HG03457 (cell line): Measurements from ENCODE around the gene MEAF6.

Experiments
- ATAC-seq: cut with Tn5 transposase; IDR thresholded peaks from one replicate; pipeline ENCODE4 v1.9.1; 2021; ENCODE audit warnings: moderate number of reproducible peaks; ENCODE audit not compliant: unreplicated experiment

MEAF6 gene

DNA sequence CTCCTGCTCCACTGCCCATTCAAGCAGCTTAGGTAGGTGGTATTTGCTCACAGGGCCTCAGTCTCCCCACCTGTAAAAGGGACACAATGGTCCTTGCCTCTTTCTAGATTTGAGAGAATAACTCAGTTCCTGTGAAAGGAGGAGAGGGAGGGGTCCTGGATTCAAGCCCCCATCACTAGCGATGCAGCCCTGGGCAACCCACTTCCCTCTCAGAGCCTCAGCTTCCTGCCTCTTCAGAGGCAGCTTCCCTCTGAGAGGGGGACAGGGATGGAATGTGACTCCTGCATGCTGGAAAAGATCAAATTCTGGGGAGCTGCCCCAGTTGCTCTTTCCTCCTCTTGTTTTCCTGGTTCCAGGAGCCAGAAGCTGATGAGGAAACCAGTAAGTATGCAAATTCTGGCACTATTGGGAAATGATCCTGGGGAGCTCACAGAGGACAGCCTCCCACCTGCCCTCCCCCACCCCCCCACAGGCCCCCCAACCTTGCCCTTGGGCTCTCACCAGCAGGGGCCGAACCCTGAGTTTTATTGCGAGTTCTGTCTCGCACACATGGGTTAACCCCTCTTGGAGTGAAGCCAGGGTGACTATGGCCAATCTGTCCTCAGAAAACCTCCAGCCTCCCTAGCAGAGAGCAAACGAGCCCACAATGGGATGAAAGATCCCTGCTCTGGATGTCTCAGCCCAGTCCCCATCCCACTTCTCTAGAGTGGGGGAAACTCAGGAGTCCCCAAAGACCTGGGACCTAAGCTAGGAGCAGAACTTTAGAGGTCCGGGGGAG lies 28.5 kb downstream of the MEAF6 start:
- no peak for ATAC-seq

- no peak for ATAC-seq
Observed at GRCh38 chr1:37484325-37485051, 30.1 kb downstream of the MEAF6 start.

GRCh38 chr1:37483785-37484184 lies 30.8 kb downstream of the MEAF6 start:
- ATAC-seq: no peak

DNA sequence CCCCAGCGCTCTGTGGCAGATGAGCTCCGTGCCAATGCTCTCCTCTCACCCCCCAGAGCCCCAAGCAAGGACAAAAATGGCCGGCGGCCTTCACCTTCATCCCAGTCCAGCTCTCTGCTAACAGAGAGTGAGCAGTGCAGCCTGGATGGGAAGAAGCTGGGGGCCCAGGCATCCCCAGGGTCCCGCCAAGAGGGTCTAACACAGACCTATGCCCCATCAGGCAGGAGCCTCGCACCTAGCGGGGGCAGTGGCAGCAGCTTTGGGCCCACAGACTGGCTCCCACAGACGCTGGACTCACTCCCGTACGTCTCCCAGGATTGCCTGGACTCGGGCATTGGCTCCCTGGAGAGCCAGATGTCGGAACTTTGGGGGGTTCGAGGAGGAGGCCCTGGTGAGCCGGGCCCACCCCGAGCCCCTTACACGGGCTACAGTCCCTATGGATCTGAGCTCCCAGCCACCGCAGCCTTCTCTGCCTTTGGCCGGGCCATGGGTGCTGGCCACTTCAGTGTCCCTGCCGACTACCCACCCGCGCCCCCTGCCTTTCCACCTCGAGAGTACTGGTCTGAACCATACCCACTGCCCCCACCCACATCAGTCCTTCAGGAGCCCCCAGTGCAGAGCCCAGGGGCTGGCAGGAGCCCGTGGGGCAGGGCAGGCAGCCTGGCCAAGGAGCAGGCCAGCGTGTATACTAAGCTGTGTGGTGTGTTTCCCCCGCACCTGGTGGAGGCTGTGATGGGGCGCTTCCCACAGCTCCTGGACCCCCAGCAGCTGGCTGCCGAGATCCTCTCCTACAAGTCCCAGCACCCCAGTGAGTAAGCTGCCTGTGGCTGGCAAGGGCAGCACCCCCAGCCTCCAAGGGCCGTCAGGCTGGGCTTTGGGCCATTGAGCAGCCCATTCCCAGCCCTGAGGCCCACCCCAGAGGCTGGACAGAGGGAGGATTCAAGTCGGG lies 31.5 kb downstream of the MEAF6 start:
- no peak for ATAC-seq

- no peak for ATAC-seq
Observed at GRCh38 chr1:37482004-37482785, 32.4 kb downstream of the MEAF6 start.

- no peak for ATAC-seq
Observed at GRCh38 chr1:37481289-37482003, 33.1 kb downstream of the MEAF6 start.

DNA sequence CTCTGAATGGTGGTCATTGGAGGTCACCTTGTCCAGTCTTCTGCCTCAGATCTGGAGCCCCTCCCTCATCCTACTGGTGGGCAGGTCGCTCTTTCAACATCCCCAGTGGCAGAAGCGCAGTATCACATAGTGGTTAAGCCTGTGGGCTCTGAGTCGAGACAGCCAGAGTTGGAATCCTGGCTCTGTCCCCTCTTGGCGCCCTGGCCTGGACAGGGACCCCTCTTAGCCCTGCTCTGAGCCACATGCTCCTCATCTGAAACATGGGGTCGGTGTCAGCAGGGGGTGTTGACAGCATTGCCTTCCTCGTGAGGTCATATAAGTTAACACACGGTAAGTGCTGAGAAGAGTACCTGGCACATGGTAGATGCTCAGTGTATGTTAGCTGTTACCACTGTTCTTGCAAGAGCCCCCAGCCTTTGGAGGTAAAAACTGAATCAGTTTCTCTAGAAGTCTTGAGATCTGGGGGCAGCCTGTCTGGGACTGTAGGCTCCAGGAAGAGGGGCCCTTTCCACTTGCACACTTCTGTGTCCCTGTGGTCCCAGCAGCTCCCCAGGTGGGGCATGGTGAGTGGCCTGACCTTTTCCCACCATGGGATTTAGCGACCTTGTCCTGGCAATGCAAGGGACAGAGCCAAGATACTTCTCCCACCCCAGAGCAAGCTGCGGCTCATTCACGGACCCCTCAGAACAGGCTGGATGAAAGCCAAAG lies 33.8 kb downstream of the MEAF6 start:
- ATAC-seq: no peak

DNA sequence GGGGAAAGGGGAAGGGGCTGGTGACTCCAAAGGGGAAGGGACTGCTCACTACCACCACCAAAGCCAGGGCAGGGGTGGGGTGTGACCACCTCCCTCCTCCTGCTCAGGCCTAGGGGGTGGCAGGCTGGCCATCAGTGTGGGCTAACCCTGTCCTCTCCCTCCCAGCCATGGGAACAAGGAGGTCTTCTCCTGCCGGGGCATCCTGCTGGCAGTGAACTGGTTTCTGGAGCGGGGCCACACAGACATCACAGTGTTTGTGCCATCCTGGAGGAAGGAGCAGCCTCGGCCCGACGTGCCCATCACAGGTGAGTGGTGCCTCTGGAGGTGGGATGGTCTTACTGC lies 34.5 kb downstream of the MEAF6 start:
- no peak for ATAC-seq

DNA sequence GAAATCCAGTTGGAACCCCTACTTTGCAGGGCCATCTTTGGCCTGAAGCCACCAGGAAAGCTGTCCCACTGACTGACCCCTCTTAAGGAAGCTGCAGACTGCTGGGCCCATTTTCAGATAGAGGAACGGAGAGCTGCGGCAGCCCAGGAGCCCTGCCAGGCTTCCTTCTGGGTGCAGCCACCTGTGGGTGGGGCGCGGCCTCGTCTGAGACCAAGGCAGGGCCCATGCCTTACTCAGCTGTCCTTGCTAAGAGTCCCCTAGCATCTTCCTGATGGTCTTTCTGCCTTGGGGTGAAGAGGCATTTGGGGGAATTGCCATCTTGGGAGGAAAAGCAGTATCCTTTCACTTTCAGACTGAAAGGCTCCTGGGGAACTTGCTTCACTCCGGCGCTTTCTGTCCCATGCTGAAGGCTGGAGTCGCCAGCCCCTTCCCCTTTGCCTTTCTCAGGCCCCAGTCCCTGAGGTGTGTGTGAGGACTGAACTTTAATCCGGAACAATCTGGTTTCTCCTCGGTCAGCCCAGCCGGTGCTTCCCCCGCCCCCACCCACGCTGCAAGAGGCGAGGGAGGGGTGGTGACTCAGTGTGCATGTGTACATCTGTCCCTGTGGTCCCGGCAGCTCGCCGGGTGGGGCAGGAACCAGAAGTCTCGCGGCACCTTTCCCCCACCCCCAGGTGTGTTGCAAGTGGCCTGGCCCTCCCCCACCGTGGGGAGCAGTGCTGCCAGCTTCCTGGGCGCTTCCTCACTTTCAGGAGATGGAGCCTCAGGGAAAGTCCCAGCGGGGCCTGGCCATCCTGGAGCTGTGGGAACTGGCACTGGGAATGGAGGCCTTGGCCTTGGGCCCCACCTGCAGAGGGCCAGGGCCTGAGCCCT lies 35.1 kb downstream of the MEAF6 start:
- no peak for ATAC-seq

DNA sequence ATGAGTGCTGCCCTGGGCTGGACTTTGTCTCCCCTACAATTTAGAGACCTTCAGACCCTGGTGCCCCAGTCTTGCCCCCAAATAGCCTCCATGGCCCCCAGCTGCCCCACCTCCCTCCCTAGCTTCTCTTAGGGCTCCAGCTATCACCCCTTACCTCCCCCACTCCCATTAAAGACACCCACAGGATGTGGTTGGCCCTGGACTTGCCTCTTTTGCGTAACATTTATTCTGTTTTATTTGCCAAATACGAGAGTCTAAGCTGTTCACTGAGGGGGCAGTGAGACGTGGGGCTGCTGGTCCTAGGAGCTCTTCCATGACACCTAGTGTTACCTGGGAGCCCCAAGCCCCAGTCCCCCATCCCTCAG lies 35.7 kb downstream of the MEAF6 start:
- no peak for ATAC-seq

DNA sequence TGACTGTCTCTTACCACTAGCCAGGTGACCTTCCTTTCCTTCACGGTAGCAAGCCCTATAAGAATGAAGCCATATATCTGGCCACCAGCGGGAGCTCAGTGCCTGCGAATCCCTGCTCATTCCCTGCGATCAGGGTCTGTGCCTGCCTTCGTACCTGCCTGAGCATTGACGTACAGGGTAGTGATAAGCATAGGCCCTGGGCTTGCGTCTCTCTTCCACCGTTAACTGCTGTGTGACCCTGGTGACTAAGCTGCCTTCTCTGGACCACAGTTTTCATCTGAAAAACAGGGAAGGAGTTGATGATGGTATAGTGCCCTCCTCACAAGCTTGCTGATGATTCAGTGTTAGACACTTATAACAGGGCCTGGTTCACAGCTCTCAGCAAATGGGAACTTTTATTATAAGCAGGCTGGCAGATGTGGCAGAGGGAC lies 36.1 kb downstream of the MEAF6 start:
- no peak for ATAC-seq

- no peak for ATAC-seq
Observed at GRCh38 chr1:37477946-37478345, 36.6 kb downstream of the MEAF6 start.

DNA sequence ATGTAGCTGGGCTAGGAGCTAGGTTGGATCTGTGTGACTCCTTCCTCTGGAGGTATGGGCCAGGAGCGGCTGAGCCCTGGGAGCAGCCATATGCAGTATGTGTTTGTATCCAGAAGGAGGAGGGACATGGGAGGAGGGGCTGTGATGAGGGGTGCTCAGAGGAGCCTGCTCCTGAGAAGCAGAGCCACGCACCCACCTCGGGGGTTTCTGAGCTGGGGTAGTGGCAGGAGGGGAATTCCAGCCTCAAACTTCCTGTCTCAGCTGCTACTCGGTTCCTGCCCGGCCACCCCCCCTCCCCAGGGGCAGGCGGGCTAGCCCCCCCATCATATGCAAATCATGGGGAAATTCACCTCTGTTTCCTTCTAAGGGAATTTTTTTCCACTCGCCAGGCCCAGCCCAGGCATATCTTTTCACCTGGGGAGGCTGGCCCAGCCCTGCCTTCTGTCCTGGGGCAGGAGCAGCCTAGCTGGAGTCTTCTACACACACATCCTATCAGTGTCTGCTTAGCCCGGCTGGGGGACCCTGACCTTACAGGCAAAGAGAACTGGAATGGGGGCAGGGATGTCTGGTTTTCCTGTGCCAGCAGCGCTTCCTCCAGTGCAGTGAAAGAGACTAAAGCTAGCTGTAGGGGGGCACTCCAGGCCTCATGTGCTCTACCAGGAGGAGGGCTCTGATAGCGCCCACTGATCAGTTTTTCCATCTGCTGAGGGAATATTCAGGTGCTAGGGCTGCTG lies 37.2 kb downstream of the MEAF6 start:
- no peak for ATAC-seq

DNA sequence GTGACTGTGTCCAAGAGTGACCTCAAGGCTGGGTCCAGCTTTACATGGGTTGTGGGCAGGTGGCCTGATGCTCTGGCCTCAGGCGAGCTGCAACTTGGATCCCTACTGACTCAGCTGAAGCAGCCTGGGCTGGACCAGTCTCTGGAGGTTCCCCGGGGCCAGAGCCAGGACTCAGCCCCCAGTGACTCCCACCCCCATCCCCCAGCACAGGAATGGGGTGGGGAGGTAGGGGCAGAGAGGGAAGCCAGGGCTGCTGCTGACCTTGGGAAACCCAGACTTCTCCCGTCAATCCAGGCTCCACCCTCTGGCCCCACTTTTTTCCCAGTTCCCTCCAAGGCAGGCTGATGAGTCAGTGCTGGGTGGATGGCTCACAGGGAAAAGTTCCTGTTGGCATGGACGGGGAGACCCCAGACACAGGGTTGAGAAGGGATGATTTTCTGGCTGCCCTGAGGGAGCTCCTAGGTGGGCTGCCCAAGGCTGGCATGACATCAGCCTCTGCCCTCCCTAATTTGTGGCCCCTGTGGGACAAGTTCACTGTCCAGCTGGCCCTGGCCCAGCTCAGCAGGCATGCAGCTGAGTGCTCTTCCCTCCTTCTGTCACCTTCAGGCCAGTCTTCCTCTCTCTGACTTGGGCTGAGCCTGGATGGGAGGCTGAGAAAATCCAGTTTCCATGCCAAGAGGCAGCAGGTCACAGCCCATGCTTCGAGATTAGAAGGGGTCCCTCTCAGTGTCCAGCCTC lies 37.9 kb downstream of the MEAF6 start:
- no peak for ATAC-seq

DNA sequence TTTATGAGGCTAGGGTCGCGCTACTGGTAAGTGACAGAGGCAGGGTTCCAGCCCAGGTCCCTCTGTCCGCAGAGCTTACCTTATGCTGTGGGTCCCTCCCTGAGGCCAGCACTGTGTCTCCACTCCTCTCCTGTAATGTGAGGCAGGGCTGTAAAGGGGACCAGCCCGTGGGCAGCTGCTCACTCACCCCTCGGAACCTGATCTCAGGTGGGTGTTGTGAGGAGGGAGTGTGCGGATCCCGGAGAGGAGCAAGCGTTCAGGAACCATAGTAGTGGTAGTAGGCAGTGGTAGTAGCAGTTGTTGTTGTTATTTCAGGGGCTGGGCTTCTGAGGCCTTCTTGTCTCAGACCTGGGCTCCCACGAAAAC lies 38.5 kb downstream of the MEAF6 start:
- no peak for ATAC-seq

DNA sequence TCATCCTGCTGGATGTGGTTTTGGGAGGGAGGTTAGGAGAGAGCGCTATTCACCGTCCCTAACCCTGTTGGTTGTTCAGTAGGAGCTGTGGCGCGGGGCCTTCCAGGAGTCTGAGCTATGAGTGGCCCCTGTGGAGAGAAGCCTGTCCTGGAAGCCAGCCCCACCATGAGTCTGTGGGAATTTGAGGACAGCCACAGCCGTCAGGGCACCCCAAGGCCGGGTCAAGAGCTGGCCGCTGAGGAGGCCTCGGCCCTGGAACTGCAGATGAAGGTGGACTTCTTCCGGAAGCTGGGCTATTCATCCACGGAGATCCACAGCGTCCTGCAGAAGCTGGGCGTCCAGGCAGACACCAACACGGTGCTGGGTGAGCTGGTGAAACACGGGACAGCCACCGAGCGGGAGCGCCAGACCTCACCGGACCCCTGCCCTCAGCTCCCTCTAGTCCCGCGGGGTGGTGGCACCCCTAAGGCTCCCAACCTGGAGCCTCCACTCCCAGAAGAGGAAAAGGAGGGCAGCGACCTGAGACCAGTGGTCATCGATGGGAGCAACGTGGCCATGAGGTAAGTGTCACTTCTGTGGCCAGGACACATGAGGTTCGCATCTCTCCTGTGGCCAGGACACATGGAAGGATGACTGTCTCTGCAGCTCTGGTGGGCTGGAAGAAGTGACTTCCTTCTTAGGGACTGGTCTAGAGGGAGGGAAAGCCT lies 39.0 kb downstream of the MEAF6 start:
- ATAC-seq: no peak
